Activated naive CD8-positive, alpha-beta T cell treated with anti-CD3 and anti-CD28 coated beads, Interleukin-2, amount 50 U/mL, for 16 hours (primary cell): ENCODE data around the gene DHX36.
A peak's percentile ranks its signal among the peaks of the same experiment; 100 is the strongest.

Experiments
- DNase-seq: peaks from one replicate; pipeline ENCODE4 v3.0.0-alpha.2; 2020; ENCODE audit warnings: low read depth, low spot score

DHX36 gene

DNA sequence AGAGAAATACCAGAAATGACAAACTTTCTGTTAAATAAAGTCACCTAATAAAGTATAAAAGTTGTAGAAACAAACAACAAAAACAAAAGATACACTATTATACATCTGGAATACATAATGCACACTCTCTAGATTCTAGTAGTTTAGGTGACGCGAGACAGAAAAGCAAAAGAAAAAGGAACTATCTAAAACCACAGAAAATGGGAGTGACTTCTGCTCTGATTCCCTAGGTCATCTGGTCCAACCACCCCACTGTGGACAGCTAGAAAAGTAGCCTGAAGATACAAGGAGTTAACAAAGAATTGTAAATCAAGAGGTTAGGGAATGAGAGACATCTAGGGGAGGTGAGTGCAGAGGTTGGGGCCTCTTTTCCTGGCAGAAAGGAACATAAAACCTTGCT is 39.1 kb downstream of the DHX36 start:
- DNase-seq, result no peak

DNA sequence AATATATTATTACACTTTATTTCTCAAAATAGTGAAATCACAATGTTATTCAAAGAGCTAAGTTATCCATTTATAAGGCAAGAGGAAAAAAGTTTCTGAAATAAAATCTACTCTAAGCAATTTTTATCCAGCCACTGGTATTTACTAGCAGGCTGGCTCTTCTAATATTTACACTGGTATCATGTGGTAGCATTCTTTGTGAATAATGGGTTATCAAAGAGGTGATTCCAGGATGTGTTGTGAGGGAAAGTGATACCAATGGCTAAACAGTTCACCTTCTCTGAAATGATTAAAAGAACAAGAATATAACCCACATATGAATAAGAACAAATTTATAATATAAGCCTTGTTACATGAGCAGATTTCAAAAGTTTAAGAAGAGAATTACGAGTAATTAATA is 44.1 kb downstream of the DHX36 start:
- DNase-seq, result no peak

- DNase-seq, result no peak
Observed at GRCh38 chr3:154275965-154276364, 48.3 kb downstream of the DHX36 start.

- DNase-seq, result no peak
Observed at GRCh38 chr3:154275292-154275691, 49.0 kb downstream of the DHX36 start.

- no peak for DNase-seq
Observed at GRCh38 chr3:154274348-154274747, 49.9 kb downstream of the DHX36 start.

- DNase-seq, result no peak
Observed at GRCh38 chr3:154273381-154273780, 50.9 kb downstream of the DHX36 start.

- DNase-seq, result no peak
Observed at GRCh38 chr3:154254527-154254926, 69.8 kb downstream of the DHX36 start.

GRCh38 chr3:154252759-154253638 is 71.3 kb downstream of the DHX36 start:
- peak; percentile 16 for DNase-seq

GRCh38 chr3:154251610-154252009 is 72.7 kb downstream of the DHX36 start:
- no peak for DNase-seq

- no peak for DNase-seq
Observed at GRCh38 chr3:154250291-154250690, 74.0 kb downstream of the DHX36 start.

DNA sequence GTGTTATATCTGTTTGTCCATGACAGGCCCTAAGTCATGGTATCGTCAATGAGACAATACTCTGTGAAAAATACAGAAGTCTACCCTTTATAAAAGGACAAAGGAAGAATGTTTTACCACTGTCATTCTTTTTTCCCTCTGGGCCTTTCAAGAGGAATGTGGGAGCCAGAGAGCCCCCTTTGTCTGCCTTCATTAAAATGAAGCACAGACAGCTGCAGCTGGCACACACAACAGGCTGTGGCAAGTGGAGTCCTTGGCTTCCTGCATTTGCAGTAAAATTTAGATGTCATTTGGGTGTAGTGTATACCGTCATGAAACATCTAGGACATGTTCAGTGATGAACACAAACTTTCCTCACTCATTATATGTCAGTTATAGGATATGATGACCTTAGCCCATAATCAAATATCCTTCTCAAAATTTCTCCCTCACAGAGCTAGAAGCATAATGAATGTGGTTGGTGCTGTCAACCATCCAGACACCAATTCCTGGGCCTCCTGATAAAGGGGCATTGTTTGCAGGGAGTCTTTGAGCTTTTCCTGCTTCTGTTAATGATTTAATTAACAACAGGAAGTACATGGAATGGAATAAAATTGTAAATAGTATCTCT is 76.4 kb downstream of the DHX36 start:
- no peak for DNase-seq

DNA sequence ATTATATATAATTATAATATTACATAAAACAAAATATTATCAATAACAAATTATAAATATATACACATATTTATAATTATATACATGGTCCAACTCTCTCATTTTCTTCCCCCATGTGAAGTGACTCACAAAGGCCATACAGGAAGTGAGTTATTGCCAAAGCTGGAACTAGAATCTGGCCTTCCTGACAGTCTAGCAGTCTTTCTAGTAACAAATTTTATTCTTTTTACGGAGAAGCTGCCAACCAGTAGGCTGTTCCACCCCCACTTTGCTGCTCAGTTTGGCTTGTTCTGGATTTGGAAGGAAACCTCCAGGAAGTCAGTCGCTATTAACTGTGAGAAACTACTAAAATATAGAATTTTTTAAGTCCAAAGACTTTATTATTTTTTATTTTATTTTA is 79.6 kb downstream of the DHX36 start:
- no peak for DNase-seq

DNA sequence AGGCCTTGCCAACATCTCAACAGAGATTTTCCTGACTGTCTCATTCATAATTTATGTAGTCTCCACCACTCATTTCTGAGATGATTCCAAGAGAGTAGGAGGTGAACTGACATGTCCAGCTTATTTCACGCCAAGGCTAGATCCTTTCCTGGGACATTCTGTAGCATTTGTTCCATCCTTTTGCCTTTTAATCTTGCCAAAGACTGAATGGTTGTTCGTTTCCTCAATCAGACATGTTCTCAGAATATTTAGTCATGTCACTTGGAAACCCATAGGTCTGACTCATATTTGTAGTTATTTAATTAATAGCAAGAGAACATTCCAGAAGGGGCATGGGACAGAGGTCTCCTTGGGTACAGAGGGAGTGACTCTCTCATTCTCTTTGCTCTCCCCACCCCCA is 80.9 kb downstream of the DHX36 start:
- no peak for DNase-seq

GRCh38 chr3:154242766-154243165 is 81.5 kb downstream of the DHX36 start:
- DNase-seq, result no peak

DNA sequence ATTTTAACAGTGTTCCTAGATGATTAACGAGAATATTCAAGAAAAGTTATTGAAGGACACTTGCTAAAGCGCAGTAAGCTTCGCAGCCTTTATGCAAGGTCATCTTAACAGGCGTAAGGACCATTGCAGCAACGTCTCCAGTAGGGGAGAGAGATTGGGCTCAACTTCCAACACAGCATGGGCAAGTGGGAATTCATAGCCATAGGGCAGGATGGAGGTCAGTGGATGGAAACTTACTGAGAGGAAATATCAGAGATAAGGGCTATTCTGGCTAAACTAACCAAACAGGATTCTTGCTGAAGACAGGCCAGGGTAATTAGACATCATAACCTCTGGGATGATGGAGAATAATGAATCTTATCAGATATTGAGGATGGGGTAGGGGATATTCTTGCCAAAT is 82.8 kb downstream of the DHX36 start:
- no peak for DNase-seq

GRCh38 chr3:154240235-154240634 is 84.1 kb downstream of the DHX36 start:
- DNase-seq, result no peak

GRCh38 chr3:154236331-154236730 is 88.0 kb downstream of the DHX36 start:
- DNase-seq, result no peak

GRCh38 chr3:154235330-154235729 is 89.0 kb downstream of the DHX36 start:
- no peak for DNase-seq

- DNase-seq, result no peak
Observed at GRCh38 chr3:154229217-154229590, 95.1 kb downstream of the DHX36 start.

DNA sequence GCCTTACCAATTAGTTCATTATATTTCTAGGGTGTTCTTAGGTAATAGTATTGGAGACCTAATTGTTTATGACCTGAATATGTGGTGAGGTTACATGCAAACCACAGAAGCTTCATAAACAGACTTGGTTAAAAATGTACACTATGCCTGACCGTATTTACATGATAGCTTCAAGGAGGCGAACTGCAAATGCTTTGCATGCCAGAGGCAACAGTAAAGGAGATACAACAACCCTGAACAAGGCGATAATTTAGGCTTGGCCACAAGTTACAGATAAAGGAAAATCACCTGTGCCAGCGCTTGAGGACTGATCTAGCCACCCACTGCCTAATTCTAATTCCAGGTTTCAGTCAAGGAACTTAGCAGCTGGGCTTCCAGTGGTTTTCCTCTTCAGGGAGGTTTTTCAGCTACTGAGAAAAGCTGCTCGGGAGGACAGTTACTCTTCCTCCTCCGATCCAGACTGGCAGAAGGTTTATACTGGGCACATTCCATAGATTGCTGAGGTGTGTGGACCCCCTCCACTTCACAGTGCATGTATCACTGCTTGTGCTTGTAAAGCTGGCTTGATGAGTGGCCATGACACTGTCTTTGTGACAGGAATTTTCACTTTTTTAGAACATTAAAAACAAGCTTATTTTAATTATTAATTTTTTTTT is 95.6 kb downstream of the DHX36 start:
- no peak for DNase-seq

GRCh38 chr3:154227531-154227930 is 96.8 kb downstream of the DHX36 start:
- DNase-seq, result no peak

DNA sequence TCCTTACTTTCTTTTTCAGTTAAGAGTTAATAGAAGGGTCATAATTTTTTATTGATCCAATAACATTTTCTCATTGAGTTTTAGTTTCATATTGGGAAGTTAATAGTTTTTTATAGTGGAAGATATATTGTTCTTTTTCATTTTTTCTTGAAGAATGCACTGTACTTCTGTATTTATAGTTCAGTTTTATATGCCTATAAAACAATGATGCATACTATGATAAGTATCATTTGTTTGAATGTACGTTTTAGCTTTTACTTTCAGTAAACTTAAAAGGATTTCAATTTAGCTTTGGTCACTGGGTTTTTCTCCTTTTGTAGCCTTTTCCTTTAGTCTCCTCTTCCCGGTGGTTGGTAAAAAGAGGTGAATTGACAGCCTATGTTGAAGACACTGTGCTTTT is 98.8 kb downstream of the DHX36 start:
- DNase-seq, result no peak

DNA sequence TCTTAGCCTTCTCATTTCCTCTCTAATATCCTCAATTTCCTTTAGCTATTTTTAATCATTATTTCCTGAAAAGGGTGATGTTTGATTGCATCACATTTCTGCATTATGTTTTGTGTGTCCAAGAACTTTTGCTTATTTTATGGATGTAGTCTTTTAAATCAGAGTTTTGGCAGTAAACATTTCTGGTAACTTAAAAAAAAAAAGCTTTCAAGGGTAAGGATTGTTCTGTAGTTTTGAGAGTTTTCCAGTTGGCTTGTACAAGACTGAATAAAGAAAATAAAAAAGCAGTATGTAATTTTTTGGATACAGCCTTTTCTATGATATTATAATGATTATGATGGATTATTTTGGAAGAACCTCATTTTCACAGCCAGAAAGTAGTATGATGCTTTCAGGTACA is 99.4 kb downstream of the DHX36 start:
- no peak for DNase-seq
